GM19463 (cell line): Measurements from ENCODE around the gene RETREG2.
A peak's percentile ranks its signal among the peaks of the same experiment; 100 is the strongest.
"Not testable (repeated sequence)": the region's sequence is repeated elsewhere in the genome, so short reads cannot be mapped to it uniquely, and the experiment has no call there.

Source experiments
- ATAC-seq: cut with Tn5 transposase; IDR thresholded peaks from one replicate; pipeline ENCODE4 v1.9.1; 2021; ENCODE audit warnings: mild to moderate bottlenecking, moderate library complexity; ENCODE audit not compliant: unreplicated experiment

The RETREG2 gene

GRCh38 chr2:219186754-219187456, 8.8 kb downstream of the RETREG2 start:
- no peak for ATAC-seq

GRCh38 chr2:219197388-219197787, 19.3 kb downstream of the RETREG2 start:
- ATAC-seq = no peak

GRCh38 chr2:219198974-219199373, 20.9 kb downstream of the RETREG2 start:
- ATAC-seq = no peak

- ATAC-seq = no peak
Measured at GRCh38 chr2:219199470-219200211, 21.6 kb downstream of the RETREG2 start.

- not testable (repeated sequence) for ATAC-seq
Measured at GRCh38 chr2:219200502-219201326, 22.6 kb downstream of the RETREG2 start.

- ATAC-seq = not testable (repeated sequence)
Measured at GRCh38 chr2:219201331-219201730, 23.3 kb downstream of the RETREG2 start.

- ATAC-seq = no peak
Measured at GRCh38 chr2:219204425-219205164, 26.5 kb downstream of the RETREG2 start.

- ATAC-seq = no peak
Measured at GRCh38 chr2:219205165-219205538, 27.1 kb downstream of the RETREG2 start.

- ATAC-seq = no peak
Measured at GRCh38 chr2:219205981-219206327, 27.9 kb downstream of the RETREG2 start.

GRCh38 chr2:219206328-219207133, 28.5 kb downstream of the RETREG2 start, which contains the start of gene ZFAND2B:
ZFAND2B (plus strand) TSS chr2:219206782; CDS start chr2:219206988, 206 bp downstream.
- peak; percentile 98 for ATAC-seq

- ATAC-seq = no peak
Measured at GRCh38 chr2:219207134-219207883, 29.2 kb downstream of the RETREG2 start.

- no peak for ATAC-seq
Measured at GRCh38 chr2:219207884-219208740, 30.0 kb downstream of the RETREG2 start.

- ATAC-seq = no peak
Measured at GRCh38 chr2:219209236-219210195, 31.4 kb downstream of the RETREG2 start.

- ATAC-seq = no peak
Measured at GRCh38 chr2:219210196-219210885, 32.3 kb downstream of the RETREG2 start.

GRCh38 chr2:219210886-219211362, 32.8 kb downstream of the RETREG2 start:
- ATAC-seq = no peak

GRCh38 chr2:219213026-219213415, 34.9 kb downstream of the RETREG2 start:
- no peak for ATAC-seq
